Measurements from ENCODE around the gene ZNF367. TPM values are rescaled to one million over a fixed set of nuclear protein-coding genes. Genes with fewer than 3 reads are reported as not detected.

Gene ZNF367
- total and polyA plus RNA-seq, 2 of the 4 experiments (the other 2 are of a cell fraction) = 1.1 to 2.7 TPM

GRCh38 chr9:96367943-96368342 lies 50.2 kb downstream of the ZNF367 start:
- no peak overlapping the region for H2AK9ac ChIP-seq (replicated peaks; ENCODE audit: low read depth, low read length, poor library complexity)
- no peak overlapping the region for H4K91ac ChIP-seq (ENCODE audit: insufficient read depth, low read depth, low read length)
- peaks cover 2% of the 10 kb centered on the region; the same call in 1 of the 2 replicates for H3K36me3 ChIP-seq (ENCODE audit: control insufficient read depth, insufficient read depth, low read length)
- no peaks in the 10 kb centered on the region for H3K27me3 ChIP-seq (ENCODE audit: control insufficient read depth, insufficient read depth, low read length)
- no peak overlapping the region for H3K14ac ChIP-seq (replicated peaks; ENCODE audit: low read depth, low read length)
- WGBS, 2 experiments (ENCODE audit: extremely low coverage in 2 of 2, insufficient read length in 1 of 2) = no CpG with 5 or more reads among the region's 1 CpG
- no peak overlapping the region for H3K9ac ChIP-seq (ENCODE audit: low read depth, low read length)
- H2BK15ac ChIP-seq (ENCODE audit: low read depth, low read length) = no peak overlapping the region
- H3K9me3 ChIP-seq (ENCODE audit: control insufficient read depth, insufficient read depth, low read length) = no peaks in the 10 kb centered on the region
- no TSS peak for BruUV-seq (replicated peaks)
- H3K18ac ChIP-seq (ENCODE audit: low read depth, low read length) = no peak overlapping the region
- POLR2A ChIA-PET (ENCODE audit: unreplicated experiment) = no interaction called here
- no peak overlapping the region for H2AFZ ChIP-seq (replicated peaks; ENCODE audit: low read length, poor library complexity)
- H3K56ac ChIP-seq (ENCODE audit: extremely low read depth, insufficient read depth, low read length) = no peak overlapping the region
- H2BK5ac ChIP-seq (ENCODE audit: low read depth, low read length, poor library complexity, severe bottlenecking) = no peak overlapping the region
- no peak overlapping the region for H4K5ac ChIP-seq (ENCODE audit: low read depth, low read length)
- CTCF ChIA-PET = interaction anchor here (0.5 to 1.2 kb wide), 2 partner anchors 24 to 307 kb away, joined by 3 to 6 read pairs; no protein-coding TSS in a partner anchor
- H3K9me1 ChIP-seq (ENCODE audit: insufficient read depth, low read length) = 0 out of 2 replicates have a peak, but pooled peaks cover 2% of the 10 kb centered on the region
- no peaks in the 10 kb centered on the region; the same call in 1 of the 2 replicates for H4K20me1 ChIP-seq (ENCODE audit: insufficient read depth, low read length)
- H3K27ac ChIP-seq (ENCODE audit: insufficient read depth, low read length) = no peak overlapping the region
- TF ChIP-seq RFX5 (IDR thresholded peaks at IDR 0.05; ENCODE audit: low read depth, low read length) (no peak), FOS (IDR thresholded peaks at IDR 0.05; ENCODE audit: low read depth, low read length) (no peak), MAZ (IDR thresholded peaks at IDR 0.05; ENCODE audit: borderline replicate concordance, low read depth, low read length) (no peak), CTCF (conservative IDR thresholded peaks at IDR 0.05; ENCODE audit: low read depth, low read length) (no peak), SMC3 (IDR thresholded peaks at IDR 0.05; ENCODE audit: low read depth, low read length) (no peak), ELK1 (IDR thresholded peaks at IDR 0.05; ENCODE audit: borderline replicate concordance, low read depth, low read length) (no peak), RAD21 (IDR thresholded peaks at IDR 0.05; ENCODE audit: low read length) (no peak), MAFK (IDR thresholded peaks at IDR 0.05; ENCODE audit: low read depth, low read length) (no peak), RCOR1 (IDR thresholded peaks at IDR 0.05; ENCODE audit: insufficient replicate concordance, low read length) (no peak), NFE2L2 (IDR thresholded peaks at IDR 0.05; ENCODE audit: low read depth, low read length) (no peak), CHD1 (IDR thresholded peaks at IDR 0.05; ENCODE audit: low read depth, low read length) (no peak), CEBPB (IDR thresholded peaks at IDR 0.05; ENCODE audit: low read depth, low read length) (no peak)
- in situ Hi-C loops (cut with MboI; ENCODE audit: low sequenced_read_pairs) (no loop called here), dilution Hi-C loops (cut with HindIII; ENCODE audit: low sequenced_read_pairs, unreplicated experiment) (no loop called here), intact Hi-C loops (cut with micrococcal nuclease) (no loop called here)
- no peak overlapping the region for H4K8ac ChIP-seq (ENCODE audit: low read depth in 2 of 2, low read length in 2 of 2)
- H3K4me2 ChIP-seq (ENCODE audit: low read depth, low read length) = no peak overlapping the region
- ATAC-seq (ENCODE audit: low read depth) = no peak
- no peak overlapping the region for H3K4me3 ChIP-seq (ENCODE audit: insufficient read depth, low read depth, low read length)
- no peak overlapping the region for H3K23ac ChIP-seq (ENCODE audit: low read depth, low read length)
- no peak for DNase-seq
- no peak overlapping the region for H2BK120ac ChIP-seq (ENCODE audit: low read depth, low read length)
- no peak overlapping the region for H3K4ac ChIP-seq (ENCODE audit: low read depth, low read length)
- no peak overlapping the region for H2BK20ac ChIP-seq (ENCODE audit: low read depth, low read length)
- H3K79me1 ChIP-seq (ENCODE audit: low read depth in 1 of 2, low read length in 2 of 2) = peaks cover 5 to 17% of the 10 kb centered on the region in 2 experiments; a peak in 3 of 4 replicates
- H3K4me1 ChIP-seq (ENCODE audit: control insufficient read depth, insufficient read depth, low read length) = no peaks in the 10 kb centered on the region
- no peak overlapping the region for H2AK5ac ChIP-seq (ENCODE audit: low read depth, low read length)

Measured in IMR-90 (cell line).